ENCODE data around the gene C2orf76.
"Not testable (repeated sequence)": the region's sequence is repeated elsewhere in the genome, so short reads cannot be mapped to it uniquely, and the experiment has no call there.

C2orf76 gene

GRCh38 chr2:119293254-119293653 lies 73.4 kb downstream of the C2orf76 start:
- no peak for DNase-seq

GRCh38 chr2:119292226-119292625 lies 74.4 kb downstream of the C2orf76 start:
- DNase-seq, result no peak

- DNase-seq, result no peak
These were observed 75.0 kb downstream of the C2orf76 start for GRCh38 chr2:119291588-119292167.

DNA sequence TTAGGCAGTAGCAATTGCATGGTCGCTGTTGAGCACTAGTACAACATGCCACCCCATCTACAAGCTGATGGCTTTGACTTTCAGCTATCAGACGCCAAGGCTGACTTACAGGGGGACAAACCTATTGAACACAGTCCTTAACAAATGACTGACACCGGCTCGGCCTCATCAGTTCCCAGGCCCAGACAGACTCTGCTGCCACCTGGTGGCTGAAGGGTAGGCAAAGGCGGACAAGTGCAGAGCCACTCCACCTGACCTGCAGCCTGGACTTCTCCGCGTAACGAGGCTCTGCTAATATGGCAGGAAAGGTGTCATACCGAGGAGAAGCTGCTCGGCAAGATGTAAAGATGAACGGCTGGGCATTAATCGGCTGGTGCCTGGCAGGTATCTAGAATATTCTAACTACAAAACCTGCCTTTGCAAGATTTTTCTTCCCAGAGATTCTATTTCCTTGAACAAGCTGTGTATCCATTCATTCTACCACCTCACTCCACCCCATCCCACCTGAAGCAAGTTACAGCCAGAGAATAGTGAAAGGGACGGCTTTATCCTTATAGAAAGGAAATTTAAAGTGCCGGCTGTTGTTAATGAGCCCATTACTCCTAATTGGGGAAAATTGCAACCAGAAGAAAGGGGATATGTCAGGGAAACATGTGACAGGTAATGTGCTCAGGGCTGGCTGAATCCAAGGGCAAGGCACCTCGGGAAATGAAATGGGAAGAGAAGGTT lies 75.6 kb downstream of the C2orf76 start:
- peak; percentile 70 for DNase-seq

- DNase-seq, result no peak
These were observed 77.0 kb downstream of the C2orf76 start for GRCh38 chr2:119289642-119290041.

DNA sequence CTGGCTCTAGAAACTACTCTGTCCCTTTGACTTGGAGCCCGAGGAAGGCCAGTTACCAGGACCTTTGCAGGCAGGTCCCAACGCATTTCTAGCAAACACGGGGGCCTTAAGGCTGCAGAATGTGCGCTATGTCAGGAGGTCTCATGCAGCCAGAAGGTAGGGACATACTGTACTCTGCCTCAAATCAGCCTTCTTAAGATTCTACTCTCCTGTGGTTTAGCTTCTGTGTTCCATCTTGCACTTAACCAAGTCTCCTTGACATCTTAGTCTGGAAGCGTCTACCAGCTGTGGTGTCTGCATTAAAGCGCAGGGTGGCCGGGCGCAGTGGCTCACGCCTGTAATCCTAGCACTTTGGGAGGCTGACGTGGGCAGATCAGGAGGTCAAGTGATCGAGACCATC lies 77.5 kb downstream of the C2orf76 start:
- no peak for DNase-seq

DNA sequence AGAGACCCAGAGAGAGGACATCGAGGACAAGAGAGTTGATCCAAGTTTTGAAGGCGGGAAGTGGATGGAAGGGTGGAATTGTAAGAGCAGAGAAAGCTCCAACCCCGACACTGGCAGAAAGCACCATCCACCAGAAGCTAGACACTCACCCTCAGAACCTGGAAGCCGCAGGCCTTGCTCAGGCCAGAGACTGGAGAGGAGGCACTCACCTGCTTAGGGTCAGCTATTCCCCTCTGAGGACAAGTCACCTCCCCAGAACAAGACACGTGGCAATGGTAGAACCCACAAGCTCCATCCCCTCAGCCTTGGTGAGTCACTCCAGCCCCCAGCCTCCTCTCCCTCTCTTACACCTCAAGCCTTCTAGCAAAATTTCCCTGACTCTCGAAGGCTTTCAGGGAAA lies 78.1 kb downstream of the C2orf76 start:
- DNase-seq, result no peak

DNA sequence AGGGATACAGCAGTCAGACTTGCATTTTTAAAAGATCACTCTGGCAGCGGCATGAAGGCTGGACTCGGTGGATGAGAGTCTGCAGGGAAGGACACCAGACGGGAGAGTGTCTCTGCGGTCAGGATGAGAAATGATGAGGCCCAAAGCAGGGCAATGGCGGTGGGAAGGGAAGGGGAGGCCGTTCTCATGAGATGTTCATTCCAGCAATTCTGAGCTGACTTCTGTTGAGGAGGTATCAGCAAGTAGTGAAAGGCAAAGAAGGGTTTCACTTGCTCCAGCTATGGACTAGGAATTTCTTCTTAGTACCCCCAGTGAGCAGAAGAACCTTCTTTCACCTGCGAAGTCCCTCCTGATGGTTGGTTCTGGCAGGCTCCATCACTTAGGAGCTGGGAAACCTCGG lies 80.0 kb downstream of the C2orf76 start:
- DNase-seq, result no peak

- DNase-seq, result no peak
These were observed 82.7 kb downstream of the C2orf76 start for GRCh38 chr2:119283873-119284331.

GRCh38 chr2:119282996-119283511 lies 83.6 kb downstream of the C2orf76 start:
- DNase-seq, result no peak

- no peak for DNase-seq
These were observed 84.3 kb downstream of the C2orf76 start for GRCh38 chr2:119282146-119282995.

GRCh38 chr2:119280680-119281079 lies 86.0 kb downstream of the C2orf76 start:
- no peak for DNase-seq

- no peak for DNase-seq
These were observed 87.0 kb downstream of the C2orf76 start for GRCh38 chr2:119279666-119280065.

DNA sequence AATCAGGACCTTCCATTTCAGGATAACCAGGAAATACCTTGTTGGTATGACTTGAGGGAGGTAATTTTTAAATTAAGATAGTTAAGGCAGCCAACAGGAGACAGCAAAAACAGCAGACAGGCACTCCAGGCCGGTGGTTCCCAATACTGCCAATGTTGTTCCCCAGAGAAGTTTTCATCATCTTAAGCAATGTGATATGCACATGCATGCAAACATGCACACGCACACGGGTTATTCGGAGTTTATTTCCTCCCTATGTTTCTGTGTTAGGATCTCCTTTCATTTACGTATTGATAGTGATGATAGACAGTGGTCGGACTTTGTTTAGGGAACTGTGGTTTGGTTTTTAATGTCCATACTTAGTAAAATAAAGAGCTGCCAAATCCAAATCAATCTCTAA lies 87.7 kb downstream of the C2orf76 start:
- no peak for DNase-seq

- DNase-seq, result not testable (repeated sequence)
These were observed 88.2 kb downstream of the C2orf76 start for GRCh38 chr2:119278385-119278784.

- no peak for DNase-seq
These were observed 89.8 kb downstream of the C2orf76 start for GRCh38 chr2:119276864-119277263.

- DNase-seq, result no peak
These were observed 99.0 kb downstream of the C2orf76 start for GRCh38 chr2:119267604-119268003.

DNA sequence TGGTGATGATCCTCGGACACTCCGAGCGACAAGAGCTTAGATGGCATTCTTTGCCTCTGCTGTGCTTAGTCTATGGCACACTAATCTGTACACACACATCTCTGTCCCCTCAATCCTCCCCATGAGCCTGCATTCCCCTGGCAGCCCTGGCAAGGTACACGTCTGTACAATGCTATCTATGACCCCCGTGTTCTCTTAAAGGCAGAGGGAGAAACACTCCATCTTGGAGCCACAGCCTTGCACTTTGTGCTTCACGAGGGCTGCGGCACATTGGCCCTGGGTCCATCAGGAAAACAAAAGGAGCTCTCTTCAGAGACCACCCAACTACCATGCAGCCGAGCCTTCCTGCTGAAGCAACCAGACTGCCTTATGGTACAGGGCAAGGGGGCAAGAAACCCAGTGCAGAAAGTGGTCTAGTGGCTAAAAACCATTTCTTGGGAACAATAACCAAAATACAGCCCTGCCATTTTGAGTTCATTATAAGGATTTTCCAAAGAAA lies 100.5 kb downstream of the C2orf76 start:
- DNase-seq, result no peak

- no peak for DNase-seq
These were observed 101.0 kb downstream of the C2orf76 start for GRCh38 chr2:119265693-119266066.

GRCh38 chr2:119264781-119265692 lies 101.6 kb downstream of the C2orf76 start:
- DNase-seq, result peak; percentile 16

GRCh38 chr2:119263656-119264055 lies 103.0 kb downstream of the C2orf76 start:
- DNase-seq, result no peak

DNA sequence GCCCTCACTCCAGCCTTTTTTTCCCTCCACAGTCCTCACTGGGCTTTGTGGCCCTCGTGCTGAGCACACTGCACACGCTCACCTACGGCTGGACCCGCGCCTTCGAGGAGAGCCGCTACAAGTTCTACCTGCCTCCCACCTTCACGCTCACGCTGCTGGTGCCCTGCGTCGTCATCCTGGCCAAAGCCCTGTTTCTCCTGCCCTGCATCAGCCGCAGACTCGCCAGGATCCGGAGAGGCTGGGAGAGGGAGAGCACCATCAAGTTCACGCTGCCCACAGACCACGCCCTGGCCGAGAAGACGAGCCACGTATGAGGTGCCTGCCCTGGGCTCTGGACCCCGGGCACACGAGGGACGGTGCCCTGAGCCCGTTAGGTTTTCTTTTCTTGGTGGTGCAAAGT lies 103.6 kb downstream of the C2orf76 start:
- DNase-seq, result no peak

Data from CD4-positive, alpha-beta T cell treated with Interleukin-6 for 4 hours (primary cell).